WTC11 (cell line): Measurements from ENCODE around the gene RNPEPL1. TPM values are rescaled to one million over a fixed set of nuclear protein-coding genes. Genes with fewer than 3 reads are reported as not detected.
"Not testable (repeated sequence)": the region's sequence is repeated elsewhere in the genome, so short reads cannot be mapped to it uniquely, and the experiment has no call there.

ENCODE experiments used
- ATAC-seq: fragments of 200-7000 bp; cut with Tn5 transposase; 2 replicates; pipeline ENCODE4 v1.10.0; 2021; ENCODE audit warnings: mild to moderate bottlenecking, moderate library complexity
- CTCF ChIA-PET: fragments of 300-600 bp; sonication (Branson Sonifier 250); formaldehyde crosslinking; loops from one replicate; lab custom pipeline; 2021; ENCODE audit warnings: antibody characterized with exemption; lab: Charles Lee
- POLR2A ChIA-PET: fragments of 350-600 bp; sonication (Branson Sonifier 250); formaldehyde crosslinking; loops from one replicate; lab custom pipeline; 2021; ENCODE audit warnings: antibody characterized with exemption; lab: Charles Lee
- DNase-seq: peaks from one replicate; pipeline ENCODE4 v3.0.0; 2021; ENCODE audit warnings: low spot score
- H3K27ac Mint-ChIP-seq: 2 replicates; pipeline ENCODE4 v1.8.0; 2021; ENCODE audit warnings: mixed read lengths
- H3K27me3 Mint-ChIP-seq: 2 replicates; pipeline ENCODE4 v1.8.0; 2021; ENCODE audit warnings: low read depth, mild to moderate bottlenecking, moderate library complexity, mixed read lengths
- H3K36me3 Mint-ChIP-seq: 2 replicates; pipeline ENCODE4 v1.8.0; 2021; ENCODE audit warnings: mixed read lengths
- H3K4me1 Mint-ChIP-seq: 2 replicates; pipeline ENCODE4 v1.8.0; 2022; ENCODE audit warnings: mixed read lengths
- H3K4me3 Mint-ChIP-seq: 2 replicates; pipeline ENCODE4 v1.8.0; 2021; ENCODE audit warnings: mild to moderate bottlenecking, moderate library complexity, mixed read lengths
- H3K9me3 Mint-ChIP-seq: 2 replicates; pipeline ENCODE4 v1.8.0; 2021; ENCODE audit warnings: mixed read lengths
- CREB1 ChIP-seq: sonication (generic); formaldehyde crosslinking; IDR thresholded peaks from 2 replicates; pipeline ENCODE4 v1.8.0; 2023; ENCODE audit warnings: mild to moderate bottlenecking, missing genetic modification reagents
- CTCF ChIP-seq: fragments of 200-600 bp; IDR thresholded peaks from 2 replicates; pipeline ENCODE4 v1.8.0; 2022; ENCODE audit warnings: antibody characterized with exemption
- ELF4 ChIP-seq: sonication (generic); formaldehyde crosslinking; IDR thresholded peaks from 2 replicates; pipeline ENCODE4 v1.8.1; 2022; ENCODE audit warnings: low read depth, mild to moderate bottlenecking, moderate library complexity, missing genetic modification reagents
- EMX1 ChIP-seq: fragments of 250-450 bp; sonication (Bioruptor Pico); IDR thresholded peaks from 2 replicates; pipeline ENCODE4 v1.8.0; 2021; ENCODE audit warnings: mild to moderate bottlenecking
- ESRRA ChIP-seq: sonication (generic); formaldehyde crosslinking; IDR thresholded peaks from 2 replicates; pipeline ENCODE4 v1.8.1; 2022; ENCODE audit warnings: mild to moderate bottlenecking, missing genetic modification reagents, borderline replicate concordance
- FOXP4 ChIP-seq: sonication (generic); formaldehyde crosslinking; IDR thresholded peaks from 2 replicates; pipeline ENCODE4 v1.8.0; 2022; ENCODE audit warnings: mild to moderate bottlenecking, missing genetic modification reagents
- MLX ChIP-seq: sonication (generic); formaldehyde crosslinking; IDR thresholded peaks from 2 replicates; pipeline ENCODE4 v1.8.1; 2023; ENCODE audit warnings: mild to moderate bottlenecking, missing genetic modification reagents, moderate library complexity
- OVOL2 ChIP-seq: fragments of 250-450 bp; sonication (Bioruptor Pico); IDR thresholded peaks from 2 replicates; pipeline ENCODE4 v1.9.0; 2021; ENCODE audit warnings: mild to moderate bottlenecking, borderline replicate concordance
- PRRX2 ChIP-seq: fragments of 250-450 bp; sonication (Bioruptor Pico); IDR thresholded peaks from 2 replicates; pipeline ENCODE4 v1.8.0; 2021; ENCODE audit warnings: mild to moderate bottlenecking
- SMAD3 ChIP-seq: sonication (generic); formaldehyde crosslinking; IDR thresholded peaks from 2 replicates; pipeline ENCODE4 v1.8.0; 2022; ENCODE audit warnings: missing genetic modification reagents, mild to moderate bottlenecking, borderline replicate concordance
- TEAD4 ChIP-seq: sonication (generic); formaldehyde crosslinking; IDR thresholded peaks from 2 replicates; pipeline ENCODE4 v1.8.0; 2022; ENCODE audit warnings: mild to moderate bottlenecking, missing genetic modification reagents
- TP53 ChIP-seq: sonication (generic); formaldehyde crosslinking; IDR thresholded peaks from 2 replicates; pipeline ENCODE4 v1.8.1; 2023; ENCODE audit warnings: mild to moderate bottlenecking, missing genetic modification reagents
- ZBTB21 ChIP-seq: sonication (generic); formaldehyde crosslinking; IDR thresholded peaks from 2 replicates; pipeline ENCODE4 v1.8.1; 2023; ENCODE audit warnings: mild to moderate bottlenecking, missing genetic modification reagents, borderline replicate concordance
- ZMAT4 ChIP-seq: fragments of 250-450 bp; sonication (Bioruptor Pico); IDR thresholded peaks from 2 replicates; pipeline ENCODE4 v1.9.0; 2021; ENCODE audit warnings: mild to moderate bottlenecking
- ZNF232 ChIP-seq: sonication (generic); formaldehyde crosslinking; IDR thresholded peaks from 2 replicates; pipeline ENCODE4 v1.8.0; 2022; ENCODE audit warnings: mild to moderate bottlenecking, missing genetic modification reagents
- ZNF317 ChIP-seq: sonication (generic); formaldehyde crosslinking; IDR thresholded peaks from 2 replicates; pipeline ENCODE4 v1.8.1; 2023; ENCODE audit warnings: low read depth, mild to moderate bottlenecking, moderate library complexity, missing genetic modification reagents, borderline replicate concordance
- ZNF423 ChIP-seq: fragments of 250-450 bp; sonication (Bioruptor Pico); IDR thresholded peaks from 2 replicates; pipeline ENCODE4 v2.1.2; 2022; ENCODE audit warnings: mild to moderate bottlenecking, moderate library complexity
- ZNF512 ChIP-seq: sonication (generic); formaldehyde crosslinking; IDR thresholded peaks from 2 replicates; pipeline ENCODE4 v1.8.1; 2022; ENCODE audit warnings: missing genetic modification reagents, borderline replicate concordance
- ZNF671 ChIP-seq: fragments of 250-450 bp; sonication (Bioruptor Pico); IDR thresholded peaks from 2 replicates; pipeline ENCODE4 v1.8.0; 2021; ENCODE audit warnings: mild to moderate bottlenecking
- total RNA-seq: library from RNA; stranded (reverse); gene quantifications from 3 replicates; pipeline ENCODE4 v1.2.3, GENCODE V29; 2021

RNPEPL1 gene
- total RNA-seq, 1 experiment from 2014 or later = 18.8 TPM

GRCh38 chr2:240532031-240532775 is 36.1 kb upstream of the RNPEPL1 start:
- POLR2A ChIA-PET = no interaction called here
- DNase-seq = no peak
- Mint-ChIP-seq H3K36me3 (peaks cover 53% of the 10 kb centered on the region), H3K9me3 (peaks cover 60% of the 10 kb centered on the region), H3K27ac (no peak overlapping the region), H3K4me1 (no peaks in the 10 kb centered on the region), H3K4me3 (no peak overlapping the region), H3K27me3 (no peaks in the 10 kb centered on the region; the same call in 1 of the 2 replicates)
- TF ChIP-seq ZNF671 (CRISPR knock-in tag) (no peak), ZNF317 (CRISPR knock-in tag) (peak; percentile 98)
- CTCF ChIA-PET = no interaction called here
- no peak for ATAC-seq

- H3K9me3 Mint-ChIP-seq = peaks cover 38% of the 10 kb centered on the region
- H3K27ac Mint-ChIP-seq = no peak overlapping the region
- H3K27me3 Mint-ChIP-seq = no peaks in the 10 kb centered on the region; the same call in 1 of the 2 replicates
- peaks cover 37% of the 10 kb centered on the region for H3K36me3 Mint-ChIP-seq
- H3K4me3 Mint-ChIP-seq = no peak overlapping the region
- DNase-seq (no peak), ATAC-seq (no peak)
- TF ChIP-seq ZNF423 (no peak), ELF4 (CRISPR knock-in tag) (no peak), TP53 (CRISPR knock-in tag) (no peak), MLX (CRISPR knock-in tag) (no peak)
- CTCF ChIA-PET = interaction anchor here (1.0 to 1.7 kb wide), 2 partner anchors 18 to 24 kb away, joined by 4 to 8 read pairs; no protein-coding TSS in a partner anchor
- POLR2A ChIA-PET = no interaction called here
- H3K4me1 Mint-ChIP-seq = no peaks in the 10 kb centered on the region
Measured at GRCh38 chr2:240538031-240538780, 30.1 kb upstream of the RNPEPL1 start.

- DNase-seq, H3K27me3 Mint-ChIP-seq, ATAC-seq, H3K4me1 Mint-ChIP-seq, POLR2A ChIA-PET, H3K4me3 Mint-ChIP-seq, H3K27ac Mint-ChIP-seq: not testable (repeated sequence)
- Mint-ChIP-seq H3K9me3 (peaks cover 37% of the 10 kb centered on the region), H3K36me3 (peaks cover 35% of the 10 kb centered on the region)
- CTCF ChIA-PET = interaction anchor here (1.0 to 1.7 kb wide), 2 partner anchors 18 to 25 kb away, joined by 4 to 8 read pairs; no protein-coding TSS in a partner anchor
Measured at GRCh38 chr2:240539101-240539500, 29.2 kb upstream of the RNPEPL1 start.

GRCh38 chr2:240539906-240540305 is 28.4 kb upstream of the RNPEPL1 start:
- CTCF ChIA-PET = no interaction called here
- no peak for TF ChIP-seq ZMAT4 (CRISPR knock-in tag)
- no peak for TF ChIP-seq CREB1 (CRISPR knock-in tag)
- no peak for TF ChIP-seq ZNF512 (CRISPR knock-in tag)
- TF ChIP-seq ESRRA (CRISPR knock-in tag) = no peak
- TF ChIP-seq OVOL2 (CRISPR knock-in tag) = no peak
- no peak for TF ChIP-seq EMX1
- TF ChIP-seq FOXP4 (CRISPR knock-in tag) = no peak
- no peak for TF ChIP-seq ZBTB21 (CRISPR knock-in tag)
- TF ChIP-seq ZNF232 (CRISPR knock-in tag) = no peak
- TF ChIP-seq SMAD3 (CRISPR knock-in tag) = no peak
- TF ChIP-seq CTCF = no peak
- TF ChIP-seq TEAD4 (CRISPR knock-in tag) = no peak
- no peak for TF ChIP-seq PRRX2 (CRISPR knock-in tag)

More at GRCh38 chr2:240539906-240540305, 28.4 kb upstream of the RNPEPL1 start:
- Mint-ChIP-seq H3K4me1 (no peaks in the 10 kb centered on the region), H3K27me3 (no peaks in the 10 kb centered on the region; the same call in 1 of the 2 replicates), H3K27ac (no peak overlapping the region), H3K4me3 (no peak overlapping the region), H3K36me3 (peaks cover 34% of the 10 kb centered on the region), H3K9me3 (peaks cover 36% of the 10 kb centered on the region)
- POLR2A ChIA-PET = no interaction called here
- DNase-seq (no peak), ATAC-seq (no peak)
